HG02884 (cell line): ENCODE measurements around the gene KLHL1.

Experiments used
- ATAC-seq: cut with Tn5 transposase; IDR thresholded peaks from one replicate; pipeline ENCODE4 v1.9.1; 2021; ENCODE audit warnings: mild to moderate bottlenecking, moderate library complexity; ENCODE audit not compliant: unreplicated experiment

KLHL1 gene

GRCh38 chr13:69882451-69882850 is 225.8 kb downstream of the KLHL1 start:
- ATAC-seq, result no peak

DNA sequence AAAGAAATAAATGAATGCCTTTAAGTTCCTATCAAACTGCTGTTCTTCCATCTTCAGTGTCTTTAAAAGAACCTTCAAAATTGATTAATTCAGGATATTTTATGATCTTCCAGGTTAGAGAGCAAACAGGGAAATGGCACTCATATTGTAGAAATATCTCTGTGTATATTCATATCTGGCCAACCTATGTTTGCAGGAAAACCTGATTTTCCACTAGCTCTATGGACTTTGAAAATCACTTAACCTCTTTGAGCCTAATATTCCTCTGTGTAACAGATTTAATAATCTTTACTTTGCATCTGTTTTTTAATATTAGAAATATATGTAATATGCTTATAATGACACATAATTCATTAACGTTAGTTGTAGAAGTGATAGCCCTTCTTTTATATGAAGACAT is 228.3 kb downstream of the KLHL1 start:
- no peak for ATAC-seq

DNA sequence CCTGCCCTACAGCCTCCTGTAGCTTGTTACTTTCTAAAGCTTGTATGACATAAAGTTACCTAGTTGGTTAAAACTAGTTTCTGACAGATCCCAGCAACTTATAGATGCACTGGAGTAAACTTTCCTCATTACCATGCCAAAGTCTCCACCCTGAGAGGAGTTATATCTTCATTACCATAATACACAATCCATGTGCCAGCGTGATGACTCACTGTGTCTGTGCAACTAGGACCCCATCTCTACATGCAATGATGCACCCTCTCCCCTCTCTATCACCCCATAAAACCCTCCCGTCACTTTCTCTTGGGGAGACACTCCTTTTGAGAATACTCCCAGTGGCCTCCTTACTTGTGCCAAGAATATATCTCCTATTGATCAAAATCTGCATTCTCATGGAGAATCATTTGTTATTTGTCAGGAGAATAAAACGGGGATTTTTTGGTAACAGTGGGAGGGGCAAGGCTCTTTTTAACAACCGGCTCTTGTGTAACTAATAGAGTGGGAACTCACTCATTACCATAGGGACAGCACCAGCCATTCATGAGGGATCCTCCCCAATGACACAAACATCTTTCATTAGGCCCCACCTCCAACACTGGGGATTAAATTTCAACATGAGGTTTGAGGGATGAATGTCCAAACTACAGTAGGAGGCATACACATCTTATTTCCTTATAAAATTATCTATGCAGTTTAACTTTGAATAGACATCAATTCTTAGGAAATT is 235.8 kb downstream of the KLHL1 start:
- no peak for ATAC-seq

DNA sequence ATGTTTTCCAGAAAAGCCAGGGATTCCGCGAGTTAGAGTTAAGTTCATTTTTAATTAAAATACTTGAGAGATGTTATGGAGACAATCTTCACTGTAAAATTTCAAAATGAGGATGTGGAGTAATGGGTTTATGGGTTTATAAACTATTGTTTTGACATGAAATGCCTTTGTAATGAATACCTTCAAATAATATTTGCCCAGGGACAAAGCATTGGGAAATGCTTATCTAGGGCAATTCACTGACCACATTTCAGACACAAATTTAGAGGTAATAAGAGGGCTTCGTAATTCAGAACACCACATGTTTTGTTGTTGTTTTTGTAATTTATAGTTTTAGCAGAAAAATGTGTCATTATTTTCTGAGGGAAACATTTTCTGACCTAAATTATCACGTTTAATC is 241.7 kb downstream of the KLHL1 start:
- ATAC-seq, result no peak

DNA sequence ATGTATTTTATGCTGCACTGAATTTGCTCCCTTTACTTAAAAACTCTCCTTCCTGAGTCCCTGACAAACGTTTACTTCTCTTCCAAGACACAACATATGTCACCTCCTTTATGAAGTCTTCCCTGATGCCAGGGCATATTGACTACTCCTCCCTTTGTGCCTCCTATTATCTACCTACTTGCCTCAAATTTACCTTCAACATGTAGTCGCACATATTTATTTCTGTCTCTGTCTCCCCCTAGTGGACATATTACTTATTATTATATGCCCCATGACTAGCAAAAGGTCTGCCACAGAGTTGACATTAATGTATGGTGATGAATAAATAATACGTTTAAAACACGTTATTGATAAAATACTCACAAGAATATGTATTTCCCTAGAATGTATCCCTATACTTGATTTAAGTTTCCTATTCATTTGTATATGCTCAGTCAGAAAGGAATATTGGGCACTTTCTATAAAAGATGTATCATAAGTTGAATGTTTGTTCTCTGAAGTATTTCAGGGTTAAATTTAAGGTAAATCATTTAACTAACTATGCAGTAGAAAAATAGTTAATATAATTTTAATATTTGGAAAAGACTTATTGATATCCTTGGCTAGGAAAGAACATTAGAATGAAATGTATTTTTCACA is 250.9 kb downstream of the KLHL1 start:
- peak; percentile 81 for ATAC-seq

- ATAC-seq, result no peak
Observed at GRCh38 chr13:69856331-69856730, 251.9 kb downstream of the KLHL1 start.

GRCh38 chr13:69828527-69828926 is 279.7 kb downstream of the KLHL1 start:
- no peak for ATAC-seq

- ATAC-seq, result no peak
Observed at GRCh38 chr13:69820180-69820579, 288.1 kb downstream of the KLHL1 start.

GRCh38 chr13:69817333-69817869 is 290.9 kb downstream of the KLHL1 start:
- no peak for ATAC-seq

DNA sequence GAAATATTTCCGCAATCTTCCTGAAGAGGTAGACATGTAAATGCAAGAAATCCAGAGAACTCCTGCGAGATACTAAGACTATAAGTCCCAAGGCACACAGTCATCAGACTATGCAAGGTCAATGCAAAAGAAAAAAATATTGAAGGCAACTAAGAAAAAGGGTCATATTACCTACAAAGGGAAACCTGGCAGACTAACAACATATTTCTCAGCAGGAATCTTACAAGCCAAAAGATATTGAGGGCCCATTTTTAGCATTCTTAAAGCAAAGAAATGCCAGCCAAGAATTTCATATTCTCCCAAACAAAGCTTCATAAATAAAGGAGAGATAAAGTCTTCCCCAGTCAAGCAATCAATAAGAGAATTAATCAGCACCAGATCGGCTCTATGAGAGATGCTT is 299.1 kb downstream of the KLHL1 start:
- ATAC-seq, result no peak

GRCh38 chr13:69796256-69796655 is 312.0 kb downstream of the KLHL1 start:
- ATAC-seq, result no peak

DNA sequence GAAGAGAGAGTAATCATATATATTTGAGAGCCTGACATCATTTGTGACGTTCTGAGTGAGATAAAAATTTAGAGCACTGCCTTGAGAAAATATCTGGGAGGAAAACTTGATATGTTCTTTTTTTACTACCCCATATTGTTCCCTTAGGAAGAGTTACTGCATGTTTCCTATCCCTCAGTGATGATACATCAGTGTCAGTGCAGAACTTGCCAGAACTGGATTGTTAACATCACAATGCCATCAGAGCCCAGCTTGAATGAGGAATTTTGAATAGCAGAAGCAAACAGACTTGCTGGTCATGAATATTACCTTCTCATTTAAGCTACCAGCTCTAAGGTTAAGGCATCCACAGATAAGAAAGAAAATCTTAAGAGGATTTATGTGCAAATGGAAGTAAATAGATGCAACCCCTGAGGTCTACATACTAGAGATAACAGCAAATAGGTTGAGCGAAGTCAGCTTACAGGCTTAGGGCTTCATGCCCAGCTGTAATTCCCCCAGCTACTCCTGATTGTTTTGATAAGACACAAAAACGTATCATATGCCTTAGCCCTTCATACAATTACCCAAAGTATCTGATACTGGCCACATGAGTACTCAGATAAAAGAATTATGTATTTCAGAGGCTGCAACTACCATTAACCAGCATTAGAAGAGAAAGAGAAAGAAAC is 314.3 kb downstream of the KLHL1 start:
- ATAC-seq, result no peak

DNA sequence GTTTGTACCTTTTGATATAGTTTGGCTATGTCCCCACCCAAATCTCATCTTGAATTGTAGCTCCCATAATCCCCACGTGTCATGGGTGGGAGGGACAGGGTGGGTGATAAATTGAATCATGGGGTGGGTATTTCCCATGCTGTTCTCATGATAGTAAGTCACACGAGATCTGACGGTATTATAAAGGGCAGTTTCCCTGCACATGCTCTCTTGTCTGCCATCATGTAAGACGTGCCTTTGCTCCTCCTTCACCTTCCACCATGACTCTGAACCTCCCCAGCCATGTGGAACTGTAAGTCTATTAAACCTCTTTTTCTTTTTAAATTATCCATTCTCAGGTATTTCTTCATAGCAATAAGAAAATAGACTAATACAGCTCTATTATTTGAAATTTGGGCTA is 331.3 kb downstream of the KLHL1 start:
- ATAC-seq, result no peak

DNA sequence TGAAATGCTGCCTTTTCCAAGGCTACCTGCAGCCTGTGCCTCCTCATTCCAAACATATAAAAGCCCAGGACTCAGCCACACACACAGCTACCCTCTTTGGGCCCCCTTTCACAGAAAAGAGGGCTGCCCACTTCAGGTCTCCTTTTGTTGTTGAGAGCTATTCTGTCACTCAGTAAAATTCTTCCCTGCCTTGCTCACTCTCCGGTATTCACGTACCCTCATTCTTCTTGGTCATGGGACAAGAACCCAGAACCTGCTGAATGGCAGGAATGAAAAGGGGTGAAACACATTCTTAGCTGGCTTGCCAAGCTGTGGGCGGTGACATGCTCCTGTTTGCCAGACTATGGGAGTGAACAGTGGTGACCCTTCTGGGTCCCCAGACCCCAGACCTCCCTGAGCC is 338.6 kb downstream of the KLHL1 start:
- no peak for ATAC-seq

GRCh38 chr13:69761581-69761980 is 346.7 kb downstream of the KLHL1 start:
- no peak for ATAC-seq

GRCh38 chr13:69755101-69755500 is 353.2 kb downstream of the KLHL1 start:
- no peak for ATAC-seq

- no peak for ATAC-seq
Observed at GRCh38 chr13:69751259-69751658, 357.0 kb downstream of the KLHL1 start.

DNA sequence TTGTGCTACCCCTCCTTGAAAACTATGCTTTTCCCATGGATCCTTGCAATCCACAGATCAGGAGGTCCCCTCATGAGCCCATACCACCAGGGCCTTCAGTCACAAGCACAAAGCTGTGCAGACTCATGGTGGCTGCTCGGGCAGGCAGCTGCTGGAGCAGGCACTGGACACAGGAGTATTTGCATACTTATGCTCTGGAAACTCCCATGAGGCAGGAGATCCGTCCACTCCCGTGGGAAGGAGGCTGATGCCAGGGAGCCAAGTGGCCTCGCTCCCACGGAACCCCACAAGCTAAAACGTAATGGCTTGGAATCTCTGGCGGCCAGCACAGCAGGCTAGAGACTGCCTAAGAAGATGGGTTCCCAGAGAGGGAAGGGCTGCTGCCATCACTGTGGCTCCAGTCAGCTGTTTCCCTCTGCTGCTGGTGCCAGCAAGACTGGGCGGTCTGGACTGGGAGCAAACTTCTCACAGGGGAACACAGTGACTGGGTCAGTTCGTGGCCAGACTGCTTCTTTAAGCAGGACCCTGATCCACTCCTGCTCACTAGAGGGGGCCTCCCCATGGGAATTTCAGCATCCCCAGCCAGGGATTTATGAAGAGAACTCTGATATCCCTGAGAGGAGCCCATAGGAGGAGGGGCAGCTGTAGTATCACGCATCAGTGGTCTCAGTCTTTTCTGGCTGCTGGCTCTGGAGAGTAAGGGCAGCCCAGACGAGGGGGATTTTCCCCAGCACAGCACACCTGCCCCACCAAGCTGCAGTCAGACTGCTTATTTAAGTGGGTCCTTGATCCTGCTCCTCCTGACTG is 370.9 kb downstream of the KLHL1 start:
- ATAC-seq, result no peak

- no peak for ATAC-seq
Observed at GRCh38 chr13:69721631-69722030, 386.6 kb downstream of the KLHL1 start.

DNA sequence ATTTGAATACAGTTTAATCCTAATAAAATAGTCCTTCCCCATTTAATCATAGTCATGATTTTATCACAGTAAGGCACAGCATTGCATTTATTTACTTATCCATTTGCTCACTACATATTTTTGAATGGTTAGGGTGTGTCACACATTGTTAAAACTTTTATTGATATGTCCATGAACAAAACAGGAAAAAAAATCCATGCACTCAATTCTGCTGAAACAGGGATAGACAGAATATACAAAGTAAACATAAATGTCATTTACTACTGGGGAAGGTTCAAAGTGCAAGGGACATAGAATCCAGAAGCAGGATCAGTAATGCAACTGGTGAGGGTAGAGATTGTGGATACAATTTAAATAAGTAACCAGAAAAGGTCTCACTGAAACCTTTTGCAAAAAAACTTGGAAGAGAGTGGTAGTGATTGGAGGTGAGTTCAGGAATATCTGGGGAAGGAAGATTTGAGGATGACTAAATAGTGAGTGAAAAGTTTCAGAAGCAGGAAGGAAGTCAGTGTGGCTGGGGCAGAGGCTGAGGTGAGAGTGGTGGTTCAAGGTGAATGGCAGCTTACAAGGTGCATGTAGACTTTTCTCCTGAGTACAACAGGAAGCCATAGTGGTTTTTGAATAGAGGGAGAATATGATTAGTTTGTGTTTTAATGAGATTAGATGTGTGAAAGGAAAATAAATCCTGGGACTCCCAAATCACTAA is 387.8 kb downstream of the KLHL1 start:
- no peak for ATAC-seq
